Mammary epithelial cell (primary cell): Measurements from ENCODE around the gene WDR27.

Experiments used
- CTCF ChIP-seq, 2 donors: IDR thresholded peaks in 1 of 2; conservative IDR thresholded peaks in 1 of 2; 2 replicates each; pipeline ENCODE4 v1.5.1; 2011 to 2012; ENCODE audit warnings: inconsistent platforms in 2 of 2, low read length in 2 of 2, mild to moderate bottlenecking in 2 of 2, control low read depth in 1 of 2, low read depth in 1 of 2; ENCODE audit not compliant: insufficient read depth in 1 of 2; ENCODE audit errors: extremely low read depth in 1 of 2
- EZH2 ChIP-seq: IDR thresholded peaks from 2 replicates; pipeline ENCODE4 v1.6.1; 2012; ENCODE audit warnings: low read length, inconsistent platforms, borderline replicate concordance

GRCh38 chr6:169498916-169499513 is 202.8 kb downstream of the WDR27 start:
- no peak for TF ChIP-seq CTCF (conservative IDR thresholded peaks at IDR 0.05 in 1 of 2, IDR thresholded peaks at IDR 0.05 in 1 of 2; ENCODE audit: extremely low read depth in 1 of 2, insufficient read depth in 1 of 2, low read depth in 1 of 2, low read length in 2 of 2)
- TF ChIP-seq EZH2, result no peak
